Pancreas (tissue), 10 donors: ENCODE measurements around the gene PARPBP. TPM values are rescaled to one million over a fixed set of nuclear protein-coding genes. Genes with fewer than 3 reads are reported as not detected.
A peak's percentile ranks its signal among the peaks of the same experiment; 100 is the strongest.

Source experiments
- ATAC-seq, 4 donors: fragments of 200-7000 bp; cut with Tn5 transposase; one replicate each; pipeline versions ENCODE4 v1.8.0 to v1.9.1; 2020; ENCODE audit warnings: mild to moderate bottlenecking in 4 of 4, moderate library complexity in 4 of 4
- DNase-seq, 6 donors: peaks; one replicate each; pipeline ENCODE4 v3.0.0-alpha.2; 2020
- FAIRE-seq: peaks from 2 replicates; lab custom pipeline; 2012; peaks lifted over from hg19 to GRCh38; lab: Jason Lieb, UNC
- H3K27ac ChIP-seq, 4 donors: fragments of 200-600 bp; sonication (generic); 1 replicate in 3 of 4; 2 replicates in 1 of 4; pipeline versions ENCODE4 v1.5.0 to v1.8.0; 2020
- H3K27me3 ChIP-seq, 4 donors: fragments of 200-600 bp; one replicate each; pipeline ENCODE4 v1.8.0; 2021
- H3K36me3 ChIP-seq, 3 donors: fragments of 200-600 bp; sonication (generic) in 1 of 3; one replicate each; pipeline versions ENCODE4 v1.5.0 to v1.8.0; 2020 to 2021
- H3K4me1 ChIP-seq, 3 donors: fragments of 200-600 bp; one replicate each; pipeline ENCODE4 v1.8.0; 2021
- H3K4me3 ChIP-seq, 4 donors: fragments of 200-600 bp; sonication (generic) in 2 of 4; one replicate each; pipeline versions ENCODE4 v1.5.0 to v1.8.0; 2020 to 2021
- H3K9me3 ChIP-seq, 4 donors: fragments of 200-600 bp; one replicate each; pipeline ENCODE4 v1.8.0; 2021
- CTCF ChIP-seq, 4 donors: fragments of 200-600 bp; sonication (generic) in 3 of 4; IDR thresholded peaks; one replicate each; pipeline versions ENCODE4 v1.5.0 to v1.8.0; 2021; ENCODE audit warnings: antibody characterized with exemption in 4 of 4
- WGBS, 2 donors: extraction: QIAGEN DNeasy Blood & Tissue Kit; methylation state at CpG; one replicate each; pipeline ENCODE4 v1.1.7; 2013; 5-methylcytosine and 5-hydroxymethylcytosine counted together
- intact Hi-C, 3 donors: fragments of 100-400 bp; cut with DNase I; formaldehyde crosslinking; loops; one replicate each; pipeline versions ENCODE4 v1.11.1 to v1.14.2; 2022
- polyA plus RNA-seq, 2 donors: library from polyadenylated mRNA; stranded (reverse); fragments of 200-250 nt; gene quantifications; one replicate each; pipeline ENCODE4 v1.2.3, GENCODE V29; 2013
- total RNA-seq, 6 donors: library from RNA; stranded (reverse); fragmentation: NEBNext Ultra II Directional in 4 of 6; extraction: Animal tissue kit (Norgen Biotek cat#: 25700) in 4 of 6; gene quantifications; one replicate each; pipeline versions ENCODE4 v1.2.1 to v1.2.4, GENCODE V29; 2021 to 2023
- donor health status: healthy with polysubstance abuse.
- donor health status: DM: no; HTN: no; CAD: no; lungs with moderate emphysema.
- donor health status: DM: no; HTN: no; CAD: no.
- donor health status: control.
- donor health status: control.
- donor health status: Bipolar disorder and iron deficiency.
- donor health status: DM: yes; HTN: yes; CAD: no.
- donor health status: DM: no; HTN: no; CAD: no.
- donor health status: DM: no; HTN: no; CAD: no.
- donor health status: DM: yes; HTN: yes; CAD: no.

PARPBP gene
- total and polyA plus RNA-seq, 8 donors, result 0.16 to 0.84 (median 0.52) TPM

- ATAC-seq (no peak), DNase-seq (no peak), FAIRE-seq (no peak)
- no peak overlapping the region for H3K27ac ChIP-seq
- no peaks in the 10 kb centered on the region for H3K36me3 ChIP-seq
- H3K4me3 ChIP-seq, result no peak overlapping the region
- TF ChIP-seq CTCF (IDR thresholded peaks at IDR 0.05), result no peak
- intact Hi-C loops, result loop anchor here in 1 of 3 donors (10.0 kb wide), 1 partner anchor 317 kb away; the partner anchor contains the start of gene IGF1
- H3K9me3 ChIP-seq, result no peaks in the 10 kb centered on the region
- no peaks in the 10 kb centered on the region for H3K4me1 ChIP-seq
- no peaks in the 10 kb centered on the region for H3K27me3 ChIP-seq
Observed at GRCh38 chr12:102167821-102168604, 48.0 kb downstream of the PARPBP start.

GRCh38 chr12:102169922-102170621, 50.1 kb downstream of the PARPBP start:
- H3K4me1 ChIP-seq, result no peaks in the 10 kb centered on the region
- H3K9me3 ChIP-seq, result no peaks in the 10 kb centered on the region
- FAIRE-seq, result no peak
- no peak overlapping the region for H3K27ac ChIP-seq
- peak; percentile 47 to 77 (median 64) for ATAC-seq
- peak; percentile 36 to 55 (median 42) for TF ChIP-seq CTCF (IDR thresholded peaks at IDR 0.05)
- WGBS, 2 donors, result 88 to 93% methylated on average over 2 of the region's 2 CpGs
- peak in 1 of 6 donors; percentile 15 for DNase-seq
- H3K27me3 ChIP-seq, result no peaks in the 10 kb centered on the region
- intact Hi-C loops, result loop anchor here in 1 of 3 donors (10.0 kb wide), 1 partner anchor 315 kb away; the partner anchor contains the start of gene IGF1
- no peaks in the 10 kb centered on the region for H3K36me3 ChIP-seq
- no peak overlapping the region for H3K4me3 ChIP-seq

- no peaks in the 10 kb centered on the region for H3K36me3 ChIP-seq
- FAIRE-seq (no peak), ATAC-seq (no peak), DNase-seq (no peak)
- H3K9me3 ChIP-seq, result no peaks in the 10 kb centered on the region
- H3K4me3 ChIP-seq, result no peak overlapping the region
- intact Hi-C loops, result no loop called here
- no peak for TF ChIP-seq CTCF (IDR thresholded peaks at IDR 0.05)
- H3K27ac ChIP-seq, result no peak overlapping the region
- no peaks in the 10 kb centered on the region for H3K4me1 ChIP-seq
- no peaks in the 10 kb centered on the region for H3K27me3 ChIP-seq
Observed at GRCh38 chr12:102171951-102172350, 52.0 kb downstream of the PARPBP start.

GRCh38 chr12:102172436-102172835, 52.5 kb downstream of the PARPBP start:
- DNase-seq (no peak), ATAC-seq (peak in 2 of 4 donors; percentile 18 to 41), FAIRE-seq (no peak)
- no peaks in the 10 kb centered on the region for H3K4me1 ChIP-seq
- H3K4me3 ChIP-seq, result no peak overlapping the region
- intact Hi-C loops, result no loop called here
- no peak overlapping the region for H3K27ac ChIP-seq
- TF ChIP-seq CTCF (IDR thresholded peaks at IDR 0.05), result no peak
- no peaks in the 10 kb centered on the region for H3K9me3 ChIP-seq
- no peaks in the 10 kb centered on the region for H3K27me3 ChIP-seq
- no peaks in the 10 kb centered on the region for H3K36me3 ChIP-seq

GRCh38 chr12:102174117-102174516, 54.1 kb downstream of the PARPBP start:
- no peak for DNase-seq
- no peaks in the 10 kb centered on the region for H3K36me3 ChIP-seq
- WGBS, 2 donors, result 93 to 98% methylated on average over 2 of the region's 2 CpGs
- no peaks in the 10 kb centered on the region for H3K9me3 ChIP-seq
- H3K4me3 ChIP-seq, result no peak overlapping the region
- TF ChIP-seq CTCF (IDR thresholded peaks at IDR 0.05), result no peak
- H3K27me3 ChIP-seq, result no peaks in the 10 kb centered on the region
- no peak overlapping the region for H3K27ac ChIP-seq
- intact Hi-C loops, result no loop called here
- no peak for ATAC-seq
- no peaks in the 10 kb centered on the region for H3K4me1 ChIP-seq
- no peak for FAIRE-seq
